GM19035 (cell line): ENCODE results near the gene THAP5.

Source experiments
- ATAC-seq: cut with Tn5 transposase; IDR thresholded peaks from one replicate; pipeline ENCODE4 v1.9.1; 2021; ENCODE audit not compliant: unreplicated experiment

Gene THAP5

DNA sequence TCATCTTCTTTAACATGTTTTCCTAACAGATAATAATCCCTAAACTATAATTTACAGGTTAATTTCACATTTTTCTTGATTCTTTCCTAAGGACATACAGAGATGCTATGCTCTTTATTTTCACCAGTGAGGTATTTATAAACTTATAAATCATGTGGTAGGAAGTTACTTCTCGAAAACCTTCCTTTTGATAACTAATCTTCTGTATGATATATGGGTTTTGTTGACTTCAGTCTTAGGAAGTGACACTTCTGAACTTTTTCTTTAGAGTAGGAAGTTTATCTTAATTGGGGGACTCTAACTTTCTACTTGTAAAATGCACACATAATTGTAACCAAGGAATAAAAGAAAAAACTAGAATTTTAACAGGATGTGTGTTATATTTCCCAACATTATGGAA, 33.8 kb downstream of the THAP5 start:
- ATAC-seq, result no peak

GRCh38 chr7:108535257-108535656, 34.2 kb downstream of the THAP5 start:
- no peak for ATAC-seq

GRCh38 chr7:108533712-108534111, 35.8 kb downstream of the THAP5 start:
- no peak for ATAC-seq

GRCh38 chr7:108529341-108529740, 40.2 kb downstream of the THAP5 start:
- no peak for ATAC-seq

DNA sequence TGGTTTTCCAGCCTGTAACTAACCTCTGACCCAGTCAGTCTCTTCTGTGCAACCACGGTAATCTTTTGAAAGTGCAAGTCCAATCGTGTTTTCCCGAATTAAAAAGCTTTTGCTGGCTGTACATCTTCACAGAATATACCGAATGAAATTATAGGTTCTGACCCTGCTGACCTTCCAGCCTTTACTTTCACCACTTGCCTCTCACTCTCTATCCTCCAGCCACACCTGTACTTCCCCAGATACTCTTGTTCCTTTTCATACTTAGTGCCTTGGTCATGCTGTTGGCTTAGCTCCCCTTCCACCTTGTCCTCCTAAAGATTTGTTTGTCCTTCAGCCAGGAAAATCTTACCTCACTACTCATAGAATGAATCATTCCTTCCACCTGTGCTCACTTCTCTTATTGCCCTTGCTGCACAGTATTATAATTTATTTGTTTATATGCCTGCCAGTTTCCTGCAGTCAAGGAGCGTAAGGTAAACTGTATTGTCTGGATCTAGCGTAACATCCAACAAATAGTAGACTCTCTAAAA, 41.3 kb downstream of the THAP5 start:
- no peak for ATAC-seq

- ATAC-seq, result no peak
Measured at GRCh38 chr7:108526768-108527017, 42.8 kb downstream of the THAP5 start.

DNA sequence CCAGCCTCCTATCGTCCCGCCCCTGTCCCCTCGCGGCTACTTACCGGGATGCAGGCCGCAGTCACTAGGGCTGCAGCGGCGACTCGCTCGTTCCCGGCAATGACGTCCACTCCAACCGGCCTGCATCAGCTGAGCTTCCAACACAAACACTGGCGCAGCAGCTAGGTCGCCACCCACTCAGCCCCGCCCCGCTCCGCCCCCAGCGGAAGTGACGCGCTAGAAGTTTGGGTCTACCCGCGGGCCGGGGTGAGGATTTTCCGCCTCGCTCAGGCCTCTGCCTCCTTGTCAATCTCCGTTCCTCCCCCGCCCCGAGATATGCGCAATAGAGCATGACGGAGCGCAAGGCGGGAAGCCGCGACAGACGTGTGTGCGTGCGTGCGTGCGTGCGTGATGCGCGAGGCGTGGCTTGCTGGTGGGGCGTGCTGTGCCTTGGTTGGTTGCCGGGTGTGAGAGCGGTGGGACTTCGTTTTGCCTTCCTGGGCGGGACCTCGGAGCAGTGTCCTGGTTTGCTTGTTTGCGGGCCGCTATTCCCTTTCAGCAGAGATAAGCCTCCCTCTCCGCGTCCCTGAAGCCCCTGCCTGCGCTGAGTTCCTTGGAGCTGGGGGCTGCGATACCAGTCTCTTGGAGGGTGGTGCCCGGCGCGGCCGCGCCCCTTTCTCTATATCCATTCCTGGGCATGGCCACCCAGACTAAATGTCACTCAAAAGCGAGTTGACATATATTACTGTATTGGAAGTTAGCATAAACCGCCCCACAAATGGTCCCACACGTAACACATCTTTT, 43.3 kb downstream of the THAP5 start, which contains the start of gene PNPLA8:
TSS of gene PNPLA8 (minus strand) at position 151 of the 783 bp plus-strand sequence. CDS start 10,644 bp downstream, outside the sequence.
- ATAC-seq, result peak; percentile 94

DNA sequence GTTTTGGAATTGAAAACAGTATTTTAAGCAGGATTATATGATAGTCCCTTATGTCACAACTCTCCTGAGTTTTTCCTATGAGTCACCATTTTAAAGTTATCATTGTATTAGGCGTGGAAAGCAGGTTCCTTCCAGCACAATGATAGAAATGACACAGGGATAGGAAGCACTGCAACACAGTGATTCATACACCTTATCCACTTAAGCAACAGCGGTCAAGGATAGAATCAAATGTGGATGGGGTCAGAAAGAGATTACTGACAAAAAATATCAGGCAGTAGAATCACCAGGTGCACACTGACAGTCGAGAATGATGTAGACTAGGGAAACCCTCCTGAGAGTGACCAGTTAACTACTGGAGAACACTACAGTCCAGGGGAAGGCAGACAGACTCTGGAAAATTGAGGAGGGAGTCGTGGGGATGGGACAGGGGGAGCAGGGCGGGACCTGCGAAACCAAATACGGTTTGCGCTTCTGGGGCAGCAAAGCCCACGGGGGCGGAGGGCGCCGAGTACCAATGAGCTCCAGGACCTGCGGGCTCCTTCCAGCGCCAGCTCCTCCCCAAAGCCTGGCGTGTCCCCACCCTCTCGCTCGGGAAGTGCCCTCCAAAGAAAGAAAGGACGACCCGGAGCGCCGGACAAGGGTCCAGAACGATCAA, 44.0 kb downstream of the THAP5 start:
- ATAC-seq, result peak; percentile 49

GRCh38 chr7:108522780-108523179, 46.7 kb downstream of the THAP5 start:
- no peak for ATAC-seq

- no peak for ATAC-seq
Measured at GRCh38 chr7:108517951-108518350, 51.6 kb downstream of the THAP5 start.

DNA sequence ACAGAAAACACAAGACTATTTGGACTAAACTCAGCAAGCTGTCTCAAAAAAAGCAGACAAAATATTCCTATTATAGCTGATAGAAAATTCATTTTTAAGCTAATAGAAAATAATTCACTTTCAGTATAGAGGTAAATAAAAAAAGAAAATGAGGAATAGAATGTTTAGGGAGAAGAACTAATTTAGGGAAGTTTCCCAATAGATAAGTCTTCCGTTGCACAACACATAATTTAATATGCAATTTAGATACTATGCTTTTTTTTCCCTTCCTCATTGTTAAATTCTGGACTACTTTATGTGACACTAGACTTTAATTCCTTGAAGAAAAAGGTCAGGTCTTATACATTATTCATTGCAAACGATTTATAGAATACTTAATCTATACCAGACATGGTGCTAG, 53.9 kb downstream of the THAP5 start:
- ATAC-seq, result no peak

- no peak for ATAC-seq
Measured at GRCh38 chr7:108515013-108515412, 54.5 kb downstream of the THAP5 start.
